Caco-2 (cell line): ENCODE data around the gene GK. TPM values are rescaled to one million over a fixed set of nuclear protein-coding genes. Genes with fewer than 3 reads are reported as not detected.

Source experiments
- BruUV-seq: library from RNA; stranded (reverse); fragments of 400-500 nt; replicated peaks from 2 replicates; lab custom pipeline; 2021; lab: Mats Ljungman, UMichigan
- CTCF ChIA-PET: fragments of 300-600 bp; sonication (Branson Sonifier 250); formaldehyde crosslinking; loops from one replicate; lab custom pipeline; 2022; ENCODE audit warnings: antibody characterized with exemption; lab: Charles Lee
- POLR2A ChIA-PET: fragments of 300-600 bp; sonication (Branson Sonifier 250); formaldehyde crosslinking; loops from one replicate; lab custom pipeline; 2022; ENCODE audit warnings: antibody characterized with exemption; lab: Charles Lee
- DNase-seq, 2 experiments: peaks; one replicate each; pipeline versions ENCODE4 v3.0.0 to v3.0.0-alpha.2; 2020 to 2022
- H3K27me3 ChIP-seq: replicated peaks from 2 replicates; pipeline ENCODE4 v1.6.0; 2011; ENCODE audit warnings: low read length; ENCODE audit not compliant: control insufficient read depth, insufficient read depth
- H3K36me3 ChIP-seq: 2 replicates; pipeline ENCODE4 v1.5.1; 2011; ENCODE audit warnings: low read length; ENCODE audit not compliant: control insufficient read depth, insufficient read depth
- H3K4me1 ChIP-seq: fragments of 250-450 bp; sonication (Bioruptor Pico); 2 replicates; pipeline ENCODE4 v1.5.1; 2020; ENCODE audit warnings: mild to moderate bottlenecking
- H3K4me3 ChIP-seq: 2 replicates; pipeline ENCODE4 v1.5.1; 2011; ENCODE audit warnings: low read depth, mild to moderate bottlenecking, control low read depth, low read length
- H3K9me3 ChIP-seq: fragments of 250-450 bp; sonication (Bioruptor Pico); 2 replicates; pipeline ENCODE4 v1.5.1; 2020; ENCODE audit warnings: mild to moderate bottlenecking, moderate library complexity
- H3K27ac Mint-ChIP-seq: one replicate; pipeline ENCODE4 v1.8.0; 2022; ENCODE audit warnings: mixed read lengths; ENCODE audit not compliant: unreplicated experiment
- H3K27me3 Mint-ChIP-seq: one replicate; pipeline ENCODE4 v1.8.0; 2022; ENCODE audit warnings: mixed read lengths; ENCODE audit not compliant: insufficient read depth, unreplicated experiment
- H3K36me3 Mint-ChIP-seq: one replicate; pipeline ENCODE4 v1.8.0; 2022; ENCODE audit warnings: mild to moderate bottlenecking, mixed read lengths; ENCODE audit not compliant: insufficient read depth, unreplicated experiment
- H3K4me1 Mint-ChIP-seq: one replicate; pipeline ENCODE4 v1.8.0; 2022; ENCODE audit warnings: low read depth, mixed read lengths; ENCODE audit not compliant: unreplicated experiment
- H3K4me3 Mint-ChIP-seq: one replicate; pipeline ENCODE4 v1.8.0; 2022; ENCODE audit warnings: mild to moderate bottlenecking, moderate library complexity, mixed read lengths; ENCODE audit not compliant: unreplicated experiment
- H3K9me3 Mint-ChIP-seq: one replicate; pipeline ENCODE4 v1.8.0; 2022; ENCODE audit warnings: mixed read lengths; ENCODE audit not compliant: unreplicated experiment
- CTCF ChIP-seq, 2 experiments: fragments of 200-600 bp in 1 of 2; IDR thresholded peaks; 1 replicate in 1 of 2; 2 replicates in 1 of 2; pipeline versions ENCODE4 v1.5.1 to v1.8.0; 2011 to 2022; ENCODE audit warnings: antibody characterized with exemption in 1 of 2, control low read depth in 1 of 2, inconsistent platforms in 1 of 2, low read depth in 1 of 2, low read length in 1 of 2, mild to moderate bottlenecking in 1 of 2, moderate library complexity in 1 of 2; ENCODE audit not compliant: insufficient read depth in 1 of 2, severe bottlenecking in 1 of 2, unreplicated experiment in 1 of 2
- intact Hi-C: fragments of 100-400 bp; cut with micrococcal nuclease; formaldehyde crosslinking; loops from one replicate; pipeline ENCODE4 v1.10.0; 2022; ENCODE audit not compliant: unreplicated experiment
- total RNA-seq: library from RNA; stranded (reverse); gene quantifications from 2 replicates; pipeline ENCODE4 v1.2.3, GENCODE V29; 2022

Gene GK
- total RNA-seq, 1 experiment from 2014 or later, result 6.5 TPM

- Histone ChIP-seq H3K36me3 (no peaks in the 10 kb centered on the region), H3K27me3 (no peaks in the 10 kb centered on the region), H3K9me3 (no peaks in the 10 kb centered on the region), H3K4me1 (no peaks in the 10 kb centered on the region), H3K4me3 (no peak overlapping the region)
- no peaks in the 10 kb centered on the region for H3K27me3 Mint-ChIP-seq
- H3K27ac Mint-ChIP-seq, result no peak overlapping the region
- BruUV-seq, result no TSS peak
- ChIA-PET POLR2A (no interaction called here), CTCF (no interaction called here)
- intact Hi-C loops, result no loop called here
- H3K4me3 Mint-ChIP-seq, result no peak overlapping the region
- H3K4me1 Mint-ChIP-seq, result no peaks in the 10 kb centered on the region
- H3K36me3 Mint-ChIP-seq, result no peaks in the 10 kb centered on the region
- DNase-seq, result no peak
- H3K9me3 Mint-ChIP-seq, result no peaks in the 10 kb centered on the region
- no peak for TF ChIP-seq CTCF (IDR thresholded peaks at IDR 0.05; ENCODE audit: insufficient read depth in 1 of 2, low read depth in 1 of 2, low read length in 1 of 2, severe bottlenecking in 1 of 2, unreplicated experiment in 1 of 2)
Observed at GRCh38 chrX:30612250-30612655, 41.0 kb upstream of the GK start.

GRCh38 chrX:30613721-30614120 lies 39.5 kb upstream of the GK start:
- Histone ChIP-seq H3K4me1 (no peaks in the 10 kb centered on the region), H3K27me3 (no peaks in the 10 kb centered on the region), H3K36me3 (no peaks in the 10 kb centered on the region), H3K9me3 (no peaks in the 10 kb centered on the region), H3K4me3 (no peak overlapping the region)
- no peaks in the 10 kb centered on the region for H3K36me3 Mint-ChIP-seq
- H3K9me3 Mint-ChIP-seq, result no peaks in the 10 kb centered on the region
- H3K27ac Mint-ChIP-seq, result no peak overlapping the region
- H3K27me3 Mint-ChIP-seq, result no peaks in the 10 kb centered on the region
- H3K4me3 Mint-ChIP-seq, result no peak overlapping the region
- ChIA-PET POLR2A (no interaction called here), CTCF (no interaction called here)
- no peaks in the 10 kb centered on the region for H3K4me1 Mint-ChIP-seq
- no peak for TF ChIP-seq CTCF (IDR thresholded peaks at IDR 0.05; ENCODE audit: insufficient read depth in 1 of 2, low read depth in 1 of 2, low read length in 1 of 2, severe bottlenecking in 1 of 2, unreplicated experiment in 1 of 2)
- intact Hi-C loops, result no loop called here
- BruUV-seq, result no TSS peak
- no peak for DNase-seq

- H3K36me3 ChIP-seq, result no peaks in the 10 kb centered on the region
- ChIA-PET POLR2A (no interaction called here), CTCF (no interaction called here)
- no peaks in the 10 kb centered on the region for H3K27me3 ChIP-seq
- H3K9me3 ChIP-seq, result no peaks in the 10 kb centered on the region
- DNase-seq, result no peak
- intact Hi-C loops, result no loop called here
- no TSS peak for BruUV-seq
- Mint-ChIP-seq H3K27me3 (no peaks in the 10 kb centered on the region), H3K27ac (no peak overlapping the region), H3K36me3 (no peaks in the 10 kb centered on the region), H3K4me3 (no peak overlapping the region), H3K9me3 (no peaks in the 10 kb centered on the region), H3K4me1 (no peaks in the 10 kb centered on the region)
- no peak for TF ChIP-seq CTCF (IDR thresholded peaks at IDR 0.05; ENCODE audit: insufficient read depth in 1 of 2, low read depth in 1 of 2, low read length in 1 of 2, severe bottlenecking in 1 of 2, unreplicated experiment in 1 of 2)
- no peaks in the 10 kb centered on the region for H3K4me1 ChIP-seq
- no peak overlapping the region for H3K4me3 ChIP-seq
Observed at GRCh38 chrX:30615229-30615628, 38.0 kb upstream of the GK start.
